Left cardiac atrium (tissue), 4 donors: ENCODE measurements around the gene PRKCH. TPM values are rescaled to one million over a fixed set of nuclear protein-coding genes. Genes with fewer than 3 reads are reported as not detected.

Experiments
- ATAC-seq, 2 donors: fragments of 200-7000 bp; cut with Tn5 transposase; one replicate each; pipeline ENCODE4 v1.9.1; 2020; ENCODE audit warnings: mild to moderate bottlenecking in 2 of 2, moderate library complexity in 2 of 2
- DNase-seq: peaks from one replicate; pipeline ENCODE4 v3.0.0-alpha.2; 2020
- intact Hi-C, 2 donors: fragments of 100-400 bp; cut with DNase I; formaldehyde crosslinking; loops; one replicate each; pipeline versions ENCODE4 v1.14.1 to v1.15.1; 2022 to 2023
- total RNA-seq, 2 donors: library from RNA; stranded (reverse); fragmentation: NEBNext Ultra II Directional; extraction: Animal tissue kit (Norgen Biotek cat#: 25700); gene quantifications; one replicate each; pipeline ENCODE4 v1.2.1, GENCODE V29; 2021
- donor health status: DM: no; HTN: yes; CAD: no.
- donor health status: DM: no; HTN: yes; CAD: no; lungs with severe emphysema.
- donor health status: DM: yes; HTN: yes; CAD: no.
- donor health status: Dilated cardiomyopathy.

The PRKCH gene
- total RNA-seq, 2 donors from 2014 or later = 17.6 to 34.8 TPM

DNA sequence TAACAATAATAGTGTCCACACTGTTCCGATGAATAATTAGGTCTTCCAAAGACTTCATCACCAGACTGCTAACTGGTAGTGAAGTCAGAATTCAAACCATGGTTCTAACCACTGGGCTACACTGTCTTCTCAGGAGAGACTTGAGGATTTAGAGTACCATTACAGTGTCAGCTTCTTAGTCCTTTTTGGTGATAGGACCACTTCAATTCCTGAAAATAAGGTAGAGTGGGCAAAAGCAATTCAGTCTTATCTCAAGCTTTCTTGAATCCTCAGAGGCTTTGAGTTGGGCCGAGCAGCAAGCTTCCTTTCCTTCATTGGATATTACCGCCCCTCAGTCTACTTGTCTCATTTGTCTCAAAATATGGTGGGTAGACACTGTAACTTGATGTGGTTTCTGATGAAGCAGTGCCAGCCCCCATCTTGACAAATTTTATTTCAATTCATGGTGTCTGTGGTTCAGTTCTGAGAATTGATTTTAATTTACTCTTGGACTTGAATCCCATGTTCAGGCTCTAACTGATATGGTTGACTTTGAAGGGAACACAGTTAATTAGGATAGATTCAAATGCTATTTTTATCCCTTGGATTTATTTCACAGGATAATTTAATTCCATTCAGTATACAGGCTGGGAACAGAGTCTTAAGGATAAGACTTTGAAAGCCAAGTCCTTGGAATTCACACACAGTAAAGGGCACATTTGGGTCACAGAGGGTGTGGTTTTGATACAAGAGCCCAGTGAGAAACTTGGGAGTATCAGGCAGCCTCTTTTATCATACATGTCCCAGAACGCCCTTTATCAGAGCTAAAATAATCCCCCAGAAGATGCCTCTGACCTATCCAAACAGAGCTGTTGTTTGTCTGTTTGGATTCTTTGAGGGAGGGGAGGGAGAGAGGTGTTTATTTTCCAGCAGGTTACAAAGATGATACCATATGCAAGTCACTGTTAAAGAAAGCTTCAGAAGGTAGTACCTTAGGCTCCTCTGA lies 167.3 kb downstream of the PRKCH start:
- intact Hi-C loops = no loop called here
- no peak for DNase-seq
- ATAC-seq = peak; percentile 15 to 34

DNA sequence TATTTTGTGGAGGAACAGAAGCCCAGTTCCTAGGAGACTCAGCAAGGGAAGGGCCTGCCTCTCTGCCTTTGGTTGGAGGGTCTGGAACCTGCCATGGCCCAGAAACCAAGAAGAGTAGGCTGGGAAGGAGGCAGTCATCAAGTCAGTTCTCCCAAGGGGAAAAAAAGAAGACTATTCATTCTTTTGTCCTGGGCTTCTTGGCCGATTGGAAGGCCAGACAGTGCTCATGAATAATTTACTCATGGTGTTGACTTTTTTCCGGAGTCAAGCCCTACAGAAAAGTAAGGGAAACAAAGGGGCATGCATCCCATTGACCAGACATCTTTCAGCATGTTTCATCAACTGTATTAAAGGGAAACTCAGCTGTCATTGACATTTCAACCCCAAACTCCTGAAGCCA lies 168.1 kb downstream of the PRKCH start:
- intact Hi-C loops = no loop called here
- DNase-seq (no peak), ATAC-seq (no peak)

DNA sequence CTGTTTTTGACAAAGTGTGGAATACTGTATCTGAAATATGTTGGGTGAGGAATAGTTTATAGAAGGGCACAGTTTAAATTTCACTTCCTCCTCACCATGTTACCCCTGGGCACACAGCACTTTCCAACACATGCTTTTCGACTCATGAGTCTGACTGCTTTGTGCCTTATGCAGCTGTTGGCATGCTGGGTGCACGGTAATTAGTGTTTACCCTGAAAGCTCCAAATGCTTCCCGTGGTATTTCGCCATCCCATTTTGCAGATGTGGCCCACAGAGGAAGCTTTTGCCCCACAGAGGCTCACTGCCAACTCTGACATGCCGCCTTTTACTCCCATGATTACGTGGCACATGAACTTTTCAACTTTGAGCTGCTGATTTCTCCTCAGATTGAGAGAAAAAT lies 168.6 kb downstream of the PRKCH start:
- DNase-seq (peak; percentile 63), ATAC-seq (peak; percentile 51 to 66)
- intact Hi-C loops = no loop called here

DNA sequence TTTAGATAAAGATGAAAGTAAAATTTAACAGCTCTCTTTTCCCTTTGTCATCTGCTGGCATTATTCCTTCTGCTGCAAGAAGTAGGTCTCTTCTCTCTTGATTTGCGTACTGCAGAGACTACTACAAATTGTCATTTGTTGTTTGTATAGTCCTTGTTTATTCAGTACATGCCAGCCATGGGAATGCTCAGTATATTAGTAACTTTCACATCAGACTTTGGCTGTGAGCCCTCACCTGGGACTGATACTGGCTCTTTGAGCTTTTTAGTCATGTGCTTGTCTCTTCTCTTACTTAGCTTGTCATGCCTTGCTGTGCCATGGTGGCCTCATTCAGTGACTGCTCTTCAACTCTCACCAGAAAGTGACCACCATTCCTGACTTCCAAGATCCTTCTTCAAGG lies 169.8 kb downstream of the PRKCH start:
- ATAC-seq (no peak), DNase-seq (no peak)
- intact Hi-C loops = no loop called here

DNA sequence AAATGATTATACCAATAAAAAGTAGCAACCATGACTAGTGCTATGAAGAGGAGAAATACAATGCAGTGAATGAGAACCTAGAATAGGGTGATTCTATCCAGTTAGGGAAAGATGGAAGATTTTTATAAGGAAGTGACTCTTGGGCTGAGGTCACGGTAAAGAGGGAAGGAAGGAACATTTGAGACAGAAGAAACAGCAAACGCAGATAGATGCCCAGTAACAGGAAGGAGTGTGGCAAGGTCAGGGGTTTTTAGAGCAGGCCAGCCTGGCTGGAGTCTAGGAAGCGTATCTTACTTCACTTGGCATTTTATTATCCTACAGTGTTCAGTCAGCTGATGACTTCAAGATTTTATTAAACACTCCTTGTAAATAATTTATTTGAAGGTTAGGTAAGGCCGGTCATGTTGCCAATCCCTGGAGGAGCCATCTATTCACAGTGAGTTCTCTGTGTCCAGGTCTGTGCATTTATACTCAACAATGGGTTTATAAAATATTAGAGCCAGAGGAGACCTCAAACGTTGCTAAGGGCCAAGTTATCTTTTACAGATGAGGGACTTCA lies 170.6 kb downstream of the PRKCH start:
- peak; percentile 21 to 52 for ATAC-seq
- DNase-seq = no peak
- intact Hi-C loops = no loop called here

DNA sequence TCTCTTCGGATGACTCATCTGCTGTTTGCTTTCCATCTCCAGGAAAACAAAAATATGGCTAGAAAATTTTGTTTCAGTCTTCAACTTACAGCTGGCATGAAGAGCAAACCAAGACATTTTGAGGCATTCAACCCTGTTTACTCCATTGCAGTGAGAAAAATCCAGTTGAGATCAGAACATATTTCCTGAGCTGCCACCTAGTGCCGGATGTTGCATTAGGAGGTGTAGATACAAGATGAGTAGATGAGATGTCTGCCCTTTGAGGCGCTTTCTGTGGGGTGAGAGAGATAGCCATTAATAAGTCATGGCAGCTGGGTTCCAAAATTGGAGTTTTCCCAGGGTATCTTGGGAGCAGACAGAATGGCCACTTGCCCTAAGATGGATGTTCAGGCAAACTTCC lies 171.1 kb downstream of the PRKCH start:
- ATAC-seq = no peak
- intact Hi-C loops = no loop called here
- DNase-seq = no peak

DNA sequence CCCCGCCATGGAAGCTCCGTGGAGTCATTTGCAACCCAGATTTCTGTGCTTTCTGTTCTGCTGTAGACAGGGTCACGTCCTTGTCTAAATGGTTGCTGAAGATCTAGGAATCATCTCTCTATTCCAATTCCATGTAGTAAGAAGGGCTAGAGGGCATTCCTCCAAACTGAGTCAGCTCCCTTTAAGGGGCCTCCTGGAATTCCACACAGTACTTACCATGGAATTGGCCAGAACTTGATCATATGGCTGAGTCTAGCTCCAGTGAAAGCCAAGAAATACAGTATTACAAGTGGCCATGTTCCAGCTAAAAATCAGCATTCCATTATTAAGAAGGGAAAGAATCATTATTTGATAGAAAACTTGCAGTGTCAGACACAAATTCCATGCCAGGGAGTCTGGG lies 171.9 kb downstream of the PRKCH start:
- no peak for DNase-seq
- intact Hi-C loops = no loop called here
- peak in 1 of 2 donors; percentile 21 for ATAC-seq

DNA sequence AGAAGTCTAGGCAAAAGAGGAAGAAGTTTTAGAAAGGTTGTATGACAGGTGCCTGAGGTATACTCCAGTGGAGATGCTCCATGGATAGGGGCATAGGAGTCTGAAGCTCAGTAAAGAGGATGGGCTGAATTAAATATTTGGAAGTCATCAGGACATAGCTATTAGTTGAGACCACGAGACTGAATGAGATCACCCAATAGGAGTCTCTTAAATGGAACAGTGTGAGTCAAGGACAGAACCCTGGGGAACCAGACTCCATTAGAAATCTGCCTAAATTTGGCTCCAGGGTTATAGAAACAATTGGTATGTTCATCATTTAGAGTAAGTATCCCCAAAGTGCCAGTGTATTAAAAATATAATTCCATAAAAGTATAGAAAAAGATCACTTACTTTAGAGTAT lies 172.6 kb downstream of the PRKCH start:
- ATAC-seq (no peak), DNase-seq (no peak)
- intact Hi-C loops = no loop called here

DNA sequence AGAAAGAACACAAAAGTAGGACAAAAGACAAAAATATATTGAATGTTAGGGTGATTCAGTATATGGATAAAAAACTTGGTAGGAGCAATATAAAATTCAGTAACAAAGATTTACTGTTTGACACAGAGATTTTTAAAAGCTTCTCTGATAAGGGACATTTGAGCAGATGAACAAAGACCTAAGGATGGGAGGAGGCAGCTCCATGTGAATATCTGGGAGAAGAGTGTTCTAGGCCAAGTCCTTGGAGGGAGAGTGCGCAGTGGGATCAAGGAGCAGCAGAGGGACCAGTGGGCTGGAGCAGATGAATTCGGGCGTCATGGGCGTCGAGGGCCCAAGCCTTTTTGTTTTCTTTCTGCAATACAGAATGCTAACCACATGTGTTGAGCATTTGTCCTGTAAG lies 174.4 kb downstream of the PRKCH start:
- no peak for ATAC-seq
- intact Hi-C loops = no loop called here
- DNase-seq = no peak

DNA sequence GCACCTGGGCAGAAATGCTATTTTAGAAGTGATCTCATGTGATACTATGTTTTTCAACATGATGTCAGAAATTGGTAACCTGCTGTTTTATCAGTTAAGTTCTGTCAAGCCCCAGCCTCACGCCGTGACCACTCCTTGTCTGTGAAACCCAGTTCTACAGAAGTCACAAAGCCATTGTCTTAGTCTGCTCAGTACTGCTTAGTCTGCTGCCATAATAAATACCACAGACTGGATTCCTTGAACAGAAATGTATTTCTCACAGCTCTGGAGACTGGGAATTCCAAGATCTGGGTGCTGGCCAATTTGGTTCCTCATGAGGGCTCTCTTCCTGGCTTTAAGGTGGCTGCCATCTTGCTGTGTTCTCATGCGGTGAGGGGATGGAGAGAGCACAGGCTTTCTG lies 176.9 kb downstream of the PRKCH start:
- ATAC-seq (peak; percentile 24 to 44), DNase-seq (no peak)
- intact Hi-C loops = no loop called here

DNA sequence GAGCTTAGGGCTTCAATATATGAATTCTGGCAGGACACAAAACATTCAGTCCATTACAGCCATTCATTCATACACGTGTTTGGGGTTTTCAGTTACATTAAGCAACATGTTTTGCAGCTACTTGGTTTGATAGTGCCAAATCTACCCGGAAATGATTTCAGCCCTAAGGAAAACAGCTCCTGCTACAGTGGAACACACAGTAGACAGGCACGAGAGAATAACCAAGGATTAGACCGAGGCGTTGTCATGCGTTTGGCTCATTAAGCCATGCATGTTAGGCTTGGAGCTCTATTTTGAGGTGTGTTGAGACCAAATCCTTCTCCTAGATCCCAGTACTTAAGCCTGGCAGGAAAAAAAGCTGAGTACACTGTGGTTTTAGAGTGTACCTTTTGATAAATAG lies 177.4 kb downstream of the PRKCH start:
- intact Hi-C loops = no loop called here
- ATAC-seq (peak; percentile 72 to 83), DNase-seq (no peak)

DNA sequence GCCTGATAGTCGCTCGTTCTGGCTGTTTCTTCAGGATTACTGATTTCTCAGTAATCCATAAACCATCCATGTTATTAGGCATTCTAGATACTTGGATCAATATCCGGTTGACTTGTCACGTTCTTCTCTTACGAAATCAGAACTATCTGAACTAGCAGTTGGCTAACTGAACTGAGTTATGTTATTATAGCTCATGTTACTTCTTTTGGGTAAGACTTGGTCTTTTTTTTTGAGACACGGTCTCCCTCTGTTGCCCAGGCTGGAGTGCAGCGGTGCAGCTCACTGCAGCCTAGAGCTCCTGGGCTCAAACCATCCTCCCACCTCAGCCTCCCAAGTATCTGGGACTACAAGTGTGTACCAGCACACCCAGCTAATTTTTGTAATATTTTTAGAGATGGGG lies 178.6 kb downstream of the PRKCH start:
- DNase-seq (no peak), ATAC-seq (no peak)
- intact Hi-C loops = no loop called here

DNA sequence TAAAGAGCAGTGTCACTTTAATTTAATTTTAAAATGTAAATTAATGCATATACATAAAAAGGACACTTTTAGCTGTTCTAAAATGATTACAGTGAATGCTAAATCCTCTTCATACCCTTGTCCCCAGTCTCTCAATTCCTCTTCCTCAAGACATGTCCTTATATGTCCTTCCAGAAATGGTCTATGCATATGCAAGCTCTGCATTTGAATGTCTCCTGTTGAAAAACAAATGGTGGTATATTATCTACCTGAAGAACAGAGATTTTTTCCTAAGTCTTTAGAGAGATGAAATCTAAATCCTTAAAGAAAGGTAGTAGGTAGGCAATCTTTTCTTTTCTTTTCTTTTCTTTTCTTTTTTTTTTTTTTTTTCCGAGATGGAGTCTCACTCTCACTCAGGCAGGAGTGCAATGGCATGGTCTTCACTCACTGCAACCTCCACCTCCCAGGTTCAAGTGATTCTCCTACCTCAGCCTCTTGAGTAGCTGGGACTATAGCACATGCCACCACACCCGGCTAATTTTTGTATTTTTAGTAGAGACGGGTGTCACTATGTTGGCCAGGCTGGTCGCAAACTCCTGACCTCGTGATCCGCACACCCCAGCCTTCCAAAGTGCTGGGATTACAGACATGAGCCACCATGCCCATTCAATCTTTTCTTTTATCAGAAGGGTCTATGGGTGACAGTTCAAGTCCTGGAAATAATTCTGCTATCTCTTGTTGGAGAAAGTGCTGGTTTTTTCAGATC lies 180.5 kb downstream of the PRKCH start:
- DNase-seq (no peak), ATAC-seq (no peak)
- intact Hi-C loops = no loop called here

DNA sequence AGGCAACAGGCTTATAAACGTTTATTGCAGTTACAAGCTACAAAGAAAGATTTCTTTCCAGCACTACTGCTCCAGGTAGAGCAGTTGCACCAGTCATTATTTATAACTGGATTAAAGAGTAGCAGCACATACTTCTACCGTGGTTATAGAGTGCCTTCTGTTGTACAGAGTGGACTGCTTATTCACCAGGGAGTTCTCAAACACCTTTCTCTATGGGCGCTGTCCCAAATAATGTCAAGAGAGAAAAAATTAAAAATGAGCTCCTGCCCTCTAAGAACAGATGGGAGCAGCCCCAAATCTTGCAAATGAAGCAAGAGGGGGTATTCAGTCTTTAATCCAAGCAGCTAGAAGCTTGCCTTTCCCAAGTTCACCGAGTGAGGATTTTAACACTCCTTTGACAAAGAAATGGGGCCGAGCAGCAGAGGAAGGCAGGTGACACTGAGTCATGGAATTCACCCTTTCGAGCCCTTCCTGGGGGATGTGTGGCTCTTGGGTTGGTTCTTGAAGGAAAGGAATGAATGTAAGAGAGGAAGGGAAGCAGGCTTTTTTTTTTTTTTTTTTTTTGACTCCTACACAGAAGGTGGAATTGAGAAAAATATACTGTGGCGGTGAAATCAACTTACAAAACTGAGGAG lies 181.2 kb downstream of the PRKCH start:
- intact Hi-C loops = no loop called here
- no peak for DNase-seq
- ATAC-seq = no peak

DNA sequence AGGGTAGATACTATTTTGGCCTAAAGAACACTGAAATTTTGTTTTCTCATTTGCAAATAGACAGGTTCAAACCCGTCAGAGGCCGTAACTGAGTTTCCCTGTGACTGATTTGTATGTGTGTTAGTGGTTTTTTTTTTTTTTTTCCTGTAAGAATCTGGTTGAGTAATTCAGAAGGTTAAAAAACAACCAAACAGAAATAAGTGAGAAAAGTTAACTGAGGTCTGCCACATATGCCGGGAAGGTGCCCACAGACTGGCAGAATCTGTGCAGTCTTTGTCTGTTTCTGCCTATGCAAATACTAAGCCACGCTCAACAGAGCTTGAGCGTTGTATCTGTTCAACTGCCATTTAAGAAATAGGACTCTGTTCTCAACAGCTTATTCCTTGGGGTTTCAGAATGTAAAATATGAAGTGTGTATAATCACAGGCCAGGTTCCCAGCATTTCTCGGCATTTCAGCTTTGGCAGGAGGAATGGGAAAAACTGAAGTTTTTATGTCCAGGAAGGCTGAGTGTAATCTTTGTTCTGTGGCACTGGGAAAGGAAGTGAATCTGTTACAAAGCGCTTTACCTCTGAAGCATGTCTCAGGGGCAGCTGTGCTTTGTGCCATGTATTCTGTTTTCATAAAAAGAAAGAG lies 181.9 kb downstream of the PRKCH start:
- peak; percentile 32 to 35 for ATAC-seq
- no peak for DNase-seq

DNA sequence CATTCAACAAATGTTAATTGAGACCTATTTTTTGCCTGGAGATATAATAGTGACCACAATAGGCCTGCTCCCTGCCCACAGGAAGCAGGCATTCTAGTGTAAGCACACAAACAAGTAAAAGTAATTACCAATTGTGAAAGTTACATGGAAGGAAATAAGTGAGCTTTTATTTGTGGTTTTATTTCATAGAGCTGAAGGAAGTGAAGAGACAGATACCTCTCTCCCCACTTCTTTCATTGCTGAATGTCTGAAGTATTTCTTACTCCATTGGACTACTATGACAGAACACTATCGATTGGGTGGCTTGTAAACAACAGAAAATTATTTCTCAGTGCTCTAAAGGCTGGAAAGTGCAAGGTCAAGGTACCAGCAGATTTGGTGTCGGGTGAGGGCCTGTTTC lies 183.5 kb downstream of the PRKCH start:
- ATAC-seq = no peak
- intact Hi-C loops = no loop called here

More for the DNA sequence above, 181.9 kb downstream of the PRKCH start:
- intact Hi-C loops = no loop called here

DNA sequence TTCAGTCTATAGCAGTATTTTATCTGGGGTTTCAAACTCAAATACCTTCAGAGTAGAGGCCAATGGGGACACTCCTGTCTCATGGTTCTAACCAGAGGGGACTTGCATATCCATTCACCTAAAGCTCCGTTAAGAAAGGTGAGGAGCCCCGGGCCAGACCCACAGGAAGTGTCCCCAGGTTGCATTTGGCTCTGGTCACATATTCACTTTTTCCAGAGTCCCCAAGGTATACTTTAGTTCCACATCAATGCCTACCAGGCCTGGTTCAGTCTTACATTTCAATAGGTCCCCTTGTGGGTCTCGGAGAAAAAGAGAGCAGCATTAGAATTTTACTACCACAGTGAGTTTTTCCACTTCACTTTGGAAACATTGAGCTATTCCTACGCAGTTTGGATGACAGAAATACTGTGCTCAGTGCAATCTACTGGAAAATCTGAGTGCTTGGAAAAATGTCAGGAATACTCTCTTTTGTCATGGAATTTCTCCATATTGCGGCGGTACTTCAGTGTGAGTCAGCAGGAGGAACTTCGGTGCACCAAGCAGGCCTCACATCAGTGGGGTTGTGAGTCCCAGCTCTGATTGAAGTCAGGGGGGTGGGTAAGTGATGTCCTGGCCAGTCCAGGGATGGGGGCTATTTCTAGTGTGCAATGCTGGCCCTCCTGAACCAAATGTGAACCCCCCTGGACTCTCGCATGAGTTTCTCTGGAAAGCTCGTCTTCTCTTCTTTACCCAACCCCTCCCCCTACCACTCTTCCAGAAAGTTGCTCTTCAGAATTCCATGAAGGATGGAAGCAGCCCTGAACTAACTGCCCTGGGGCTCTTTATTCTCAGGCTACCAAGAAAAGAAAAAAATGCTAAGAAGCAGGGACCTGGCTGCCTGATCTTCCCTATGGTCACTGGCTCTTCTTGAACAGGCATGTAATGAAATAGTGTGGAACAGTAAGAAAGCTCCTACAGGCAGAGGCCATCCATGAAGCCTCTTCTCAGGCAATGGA lies 184.7 kb downstream of the PRKCH start:
- ATAC-seq = peak in 1 of 2 donors; percentile 9
- intact Hi-C loops = no loop called here
- DNase-seq = no peak

More for the DNA sequence above, 183.5 kb downstream of the PRKCH start:
- DNase-seq = no peak

DNA sequence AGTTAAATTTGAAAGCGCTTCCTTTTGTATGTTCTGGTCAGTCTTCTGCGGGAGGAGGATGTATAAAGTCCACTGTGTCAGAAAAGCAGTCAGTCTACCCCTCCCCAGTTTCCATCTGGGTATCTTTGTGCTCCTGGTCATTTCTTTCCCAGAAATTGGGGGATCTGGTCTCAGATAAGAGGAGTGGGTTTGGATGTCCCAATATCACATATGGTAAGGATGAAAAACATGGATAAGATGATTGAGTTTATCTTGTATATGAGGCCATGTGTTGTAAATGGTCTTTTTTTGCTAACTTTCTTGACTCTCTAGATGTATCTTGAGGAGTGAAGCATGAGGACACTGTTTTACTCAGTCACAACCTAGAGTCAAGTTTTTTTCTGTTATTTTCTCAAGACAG lies 187.1 kb downstream of the PRKCH start:
- ATAC-seq (no peak), DNase-seq (no peak)
- intact Hi-C loops = no loop called here
